Loucy (cell line): ENCODE data around the gene TRPV3.

Experiments
- EZH2phosphoT487 ChIP-seq: fragments of 200-600 bp; IDR thresholded peaks from 2 replicates; pipeline ENCODE4 v1.6.1; 2018; ENCODE audit warnings: antibody characterized with exemption, mild to moderate bottlenecking, moderate library complexity, borderline replicate concordance
- TF ChIP-seq, protein P1 (sequence below): fragments of 200-600 bp; sonication (generic); conservative IDR thresholded peaks from 2 replicates; pipeline ENCODE4 v1.5.1; 2014; ENCODE audit warnings: mild to moderate bottlenecking, antibody characterized with exemption, low read length

DNA sequence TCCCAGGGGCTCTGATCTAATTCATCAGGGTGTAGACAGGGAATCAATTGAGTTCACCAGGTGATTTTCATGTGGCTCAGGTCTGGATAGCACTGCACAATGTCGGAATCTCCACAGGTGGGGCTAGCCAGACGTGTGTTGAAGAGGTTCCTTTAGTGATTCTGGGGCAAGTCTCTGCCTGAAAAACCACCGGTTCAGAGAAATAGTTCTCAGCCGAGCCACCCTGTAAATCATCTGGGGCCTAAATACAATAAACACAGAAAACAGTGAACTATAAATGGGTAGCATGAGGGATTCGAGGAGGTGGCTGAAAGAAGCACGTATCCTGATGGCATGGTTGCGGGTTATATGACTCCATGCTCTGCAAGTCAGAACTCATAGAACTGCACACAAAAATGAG, 60.5 kb downstream of the TRPV3 start:
- TF ChIP-seq, protein P1, sequence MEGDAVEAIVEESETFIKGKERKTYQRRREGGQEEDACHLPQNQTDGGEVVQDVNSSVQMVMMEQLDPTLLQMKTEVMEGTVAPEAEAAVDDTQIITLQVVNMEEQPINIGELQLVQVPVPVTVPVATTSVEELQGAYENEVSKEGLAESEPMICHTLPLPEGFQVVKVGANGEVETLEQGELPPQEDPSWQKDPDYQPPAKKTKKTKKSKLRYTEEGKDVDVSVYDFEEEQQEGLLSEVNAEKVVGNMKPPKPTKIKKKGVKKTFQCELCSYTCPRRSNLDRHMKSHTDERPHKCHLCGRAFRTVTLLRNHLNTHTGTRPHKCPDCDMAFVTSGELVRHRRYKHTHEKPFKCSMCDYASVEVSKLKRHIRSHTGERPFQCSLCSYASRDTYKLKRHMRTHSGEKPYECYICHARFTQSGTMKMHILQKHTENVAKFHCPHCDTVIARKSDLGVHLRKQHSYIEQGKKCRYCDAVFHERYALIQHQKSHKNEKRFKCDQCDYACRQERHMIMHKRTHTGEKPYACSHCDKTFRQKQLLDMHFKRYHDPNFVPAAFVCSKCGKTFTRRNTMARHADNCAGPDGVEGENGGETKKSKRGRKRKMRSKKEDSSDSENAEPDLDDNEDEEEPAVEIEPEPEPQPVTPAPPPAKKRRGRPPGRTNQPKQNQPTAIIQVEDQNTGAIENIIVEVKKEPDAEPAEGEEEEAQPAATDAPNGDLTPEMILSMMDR = no peak
- TF ChIP-seq EZH2phosphoT487 = no peak
